ENCODE data around the gene STK40.
A peak's percentile ranks its signal among the peaks of the same experiment; 100 is the strongest.

STK40 gene

GRCh38 chr1:36369061-36369861 lies 16.5 kb downstream of the STK40 start:
- DNase-seq = peak; percentile 84

DNA sequence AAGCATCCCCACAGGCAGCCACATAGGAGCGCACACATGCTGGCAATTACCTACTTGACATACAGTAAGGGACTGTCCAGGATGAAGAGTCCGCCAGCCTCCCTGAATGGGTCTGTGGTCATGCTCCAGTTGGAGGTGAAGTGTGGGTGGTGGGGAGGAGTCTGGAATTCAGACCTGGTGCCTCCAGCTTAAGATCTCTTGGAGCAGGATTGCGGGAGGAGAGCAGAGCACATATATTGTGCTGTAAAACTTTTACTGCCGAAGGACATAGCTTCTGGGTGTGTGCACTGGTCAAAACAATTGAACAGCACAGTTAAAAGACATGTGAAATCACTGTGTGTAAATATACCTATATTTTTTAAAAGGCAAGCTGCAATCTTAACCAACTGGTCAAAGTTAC lies 17.9 kb downstream of the STK40 start:
- DNase-seq = no peak

DNA sequence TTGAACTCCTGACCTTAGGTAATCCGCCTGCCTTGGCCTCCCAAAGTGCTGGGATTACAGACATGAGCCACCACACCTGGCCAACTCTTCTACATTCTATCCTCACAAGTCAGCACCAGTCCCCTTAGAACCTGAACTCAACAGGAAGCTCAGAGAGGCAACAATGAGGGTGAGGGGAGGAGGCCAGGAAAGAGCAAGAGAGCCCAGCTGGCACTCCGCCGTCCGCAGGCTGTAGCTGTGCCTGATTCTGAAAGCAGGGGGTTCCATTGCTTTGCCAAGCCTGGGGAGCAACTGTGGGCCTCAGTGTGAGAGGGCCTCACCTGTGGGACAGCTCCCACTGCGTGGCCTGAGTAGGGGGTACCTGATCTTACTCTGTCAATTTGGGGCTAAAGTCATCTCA lies 18.7 kb downstream of the STK40 start:
- peak; percentile 48 for DNase-seq

- peak; percentile 66 for DNase-seq
Measured at GRCh38 chr1:36366091-36366661, 19.5 kb downstream of the STK40 start.

GRCh38 chr1:36365381-36365780 lies 20.3 kb downstream of the STK40 start:
- no peak for DNase-seq

- peak; percentile 44 for DNase-seq
Measured at GRCh38 chr1:36359911-36360550, 25.7 kb downstream of the STK40 start.

- no peak for DNase-seq
Measured at GRCh38 chr1:36359383-36359782, 26.3 kb downstream of the STK40 start.

DNA sequence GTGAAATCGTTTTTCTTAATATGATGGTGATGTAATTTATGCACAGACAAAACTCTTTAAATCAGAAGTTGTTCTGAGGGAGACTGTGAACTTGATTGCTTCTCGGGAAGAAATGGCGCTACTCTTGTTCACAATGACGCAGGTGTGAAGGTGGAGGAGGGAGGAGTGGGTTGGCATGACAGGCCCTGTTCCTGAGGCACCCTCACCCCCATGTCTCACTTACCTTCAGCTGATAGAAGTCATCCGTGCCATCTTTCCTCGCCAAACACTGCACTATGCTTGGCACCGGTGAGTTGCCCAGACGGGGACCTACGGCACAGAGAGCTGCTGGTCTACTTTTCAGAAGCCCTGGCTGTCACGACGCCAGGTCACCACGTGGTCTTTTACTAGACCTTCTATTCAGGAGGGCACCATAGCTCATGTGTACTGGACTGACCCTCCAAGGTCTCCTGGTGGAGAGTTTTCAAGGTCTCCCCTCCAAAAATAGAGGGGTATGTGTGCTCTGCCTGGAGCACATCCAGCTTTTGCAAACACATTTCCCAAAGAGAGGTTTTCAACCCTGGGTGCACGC lies 27.1 kb downstream of the STK40 start:
- DNase-seq = no peak

DNA sequence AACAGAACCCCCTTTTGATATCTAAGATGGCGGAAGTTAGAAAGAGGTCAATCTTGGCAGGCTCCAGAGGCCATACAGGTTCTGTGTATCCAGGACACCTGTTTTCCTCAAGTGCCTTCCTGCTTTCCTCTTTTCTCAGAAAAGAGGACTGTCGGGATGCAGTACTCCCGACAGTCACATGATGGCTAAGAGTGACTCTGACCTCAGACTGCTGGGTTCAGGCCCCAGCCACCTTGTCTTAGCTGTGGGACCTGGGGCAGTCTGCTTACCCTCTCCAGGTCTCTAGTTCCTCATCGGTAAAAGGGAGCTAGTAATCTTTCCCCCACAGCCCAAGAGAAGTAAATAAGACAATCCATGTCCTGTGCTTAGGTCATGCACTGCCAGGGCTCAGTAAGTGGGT lies 29.9 kb downstream of the STK40 start:
- DNase-seq = no peak

DNA sequence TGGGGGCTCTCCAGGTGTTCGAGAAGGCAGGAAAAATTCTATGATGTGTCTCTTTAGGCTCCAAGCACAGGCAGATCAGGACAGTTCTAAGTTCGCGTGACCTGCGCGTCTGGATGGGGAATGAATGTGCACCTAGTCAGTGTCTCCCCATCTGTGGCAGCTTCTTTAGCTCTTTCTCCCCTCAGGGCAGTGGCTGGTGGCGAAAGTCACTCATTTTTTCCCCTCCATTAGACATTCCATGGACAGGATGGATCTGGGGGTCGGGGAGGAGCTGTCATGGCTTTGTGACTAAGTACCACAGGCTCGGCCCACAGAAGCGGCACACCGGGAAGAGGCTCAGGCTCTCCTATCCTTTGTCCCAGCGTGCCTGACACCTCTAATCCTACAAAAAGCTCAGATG lies 31.2 kb downstream of the STK40 start:
- no peak for DNase-seq

GRCh38 chr1:36352910-36353878 lies 32.5 kb downstream of the STK40 start:
- no peak for DNase-seq

GRCh38 chr1:36352125-36352909 lies 33.4 kb downstream of the STK40 start:
- no peak for DNase-seq

- DNase-seq = no peak
Measured at GRCh38 chr1:36351227-36351977, 34.3 kb downstream of the STK40 start.

DNA sequence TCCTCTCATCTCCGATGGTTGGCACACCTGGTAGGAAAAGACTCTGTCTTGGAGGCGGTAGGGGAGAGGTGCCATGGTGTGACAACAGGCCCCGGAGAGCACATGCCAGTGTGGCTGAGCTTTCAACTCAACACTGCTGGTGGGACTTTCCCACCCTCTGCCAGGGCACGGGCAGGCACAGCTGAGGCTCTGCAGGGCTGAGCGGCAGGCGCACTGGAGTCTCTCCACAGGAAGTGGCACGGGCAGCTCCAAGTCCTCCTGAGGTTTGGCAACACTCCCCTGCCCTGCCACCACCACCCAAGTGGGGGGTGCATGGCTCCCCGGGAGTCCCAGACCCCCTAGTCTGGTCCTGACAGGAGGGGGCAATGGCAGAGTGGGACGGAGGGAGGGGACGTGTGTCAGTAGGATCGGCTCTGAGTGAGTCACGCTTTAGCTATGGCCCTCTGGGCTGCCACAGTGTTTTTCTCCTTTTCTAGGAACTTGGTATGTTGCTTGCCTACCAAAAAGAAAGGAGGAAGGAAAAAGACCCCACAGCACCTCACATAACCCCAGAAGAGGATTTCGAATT lies 35.0 kb downstream of the STK40 start:
- peak; percentile 63 for DNase-seq

DNA sequence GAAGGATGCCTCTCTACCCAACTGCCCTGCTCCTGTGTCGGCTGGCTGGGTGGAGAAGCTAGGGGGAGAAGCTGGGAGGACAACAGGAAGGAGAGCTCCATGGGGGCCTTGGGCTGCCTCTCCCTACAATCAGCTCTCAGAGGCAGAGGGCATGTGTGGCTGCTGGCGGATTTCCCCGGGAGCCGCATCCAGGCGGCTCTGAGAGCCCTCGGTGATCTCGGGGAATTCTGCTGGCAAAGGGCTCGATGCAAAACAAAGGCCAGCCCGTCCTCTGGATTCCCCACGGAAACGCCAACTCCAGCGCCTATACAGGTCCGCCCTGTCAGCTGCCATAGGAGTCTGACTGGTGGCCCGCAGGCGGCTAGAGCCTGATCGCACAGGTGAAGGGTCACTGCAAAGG lies 35.9 kb downstream of the STK40 start:
- no peak for DNase-seq

DNA sequence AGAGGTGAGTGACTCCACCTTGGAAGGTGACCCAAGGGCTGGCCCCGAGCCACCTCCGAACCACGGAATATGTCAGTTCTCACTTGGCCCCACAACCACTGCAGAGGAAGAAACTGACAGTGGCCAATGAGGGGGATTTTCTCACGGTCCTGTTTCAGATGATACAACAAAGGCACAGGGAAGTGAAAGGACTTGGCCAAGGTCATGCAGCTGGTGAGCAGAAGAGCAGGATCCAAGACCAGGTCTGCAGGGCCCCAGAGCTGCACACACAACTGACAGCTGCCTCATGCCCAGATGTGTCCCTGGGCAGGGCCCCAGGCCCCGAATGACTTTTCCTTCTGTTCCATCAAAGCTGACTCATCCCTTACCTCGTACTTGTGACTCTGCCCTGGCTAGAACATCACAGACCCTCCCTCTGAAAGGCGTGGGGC lies 36.5 kb downstream of the STK40 start:
- no peak for DNase-seq

- no peak for DNase-seq
Measured at GRCh38 chr1:36346741-36347370, 38.9 kb downstream of the STK40 start.

GRCh38 chr1:36345353-36345752 lies 40.4 kb downstream of the STK40 start:
- no peak for DNase-seq

GRCh38 chr1:36344395-36344680 lies 41.4 kb downstream of the STK40 start:
- no peak for DNase-seq

- DNase-seq = no peak
Measured at GRCh38 chr1:36343651-36344394, 41.9 kb downstream of the STK40 start.

Measured in CD4-positive, alpha-beta T cell treated with Interleukin-12 subunit alpha and Interleukin-12 subunit beta, for 1 hour (primary cell).